ENCODE data around the gene ATRNL1.

- TF ChIP-seq SUZ12 (IDR thresholded peaks at IDR 0.05), result no peak
- TF ChIP-seq SP1 (IDR thresholded peaks at IDR 0.05), result no peak
- no peak for TF ChIP-seq L3MBTL2 (conservative IDR thresholded peaks at IDR 0.05)
- TF ChIP-seq ZNF384 (IDR thresholded peaks at IDR 0.05), result no peak
- TF ChIP-seq HDGF (IDR thresholded peaks at IDR 0.05; ENCODE audit: borderline replicate concordance), result no peak
- TF ChIP-seq FOXK2 (IDR thresholded peaks at IDR 0.05), result no peak
- TF ChIP-seq TARDBP (IDR thresholded peaks at IDR 0.05), result no peak
- no peak for TF ChIP-seq NFRKB (IDR thresholded peaks at IDR 0.05)
- TF ChIP-seq LEF1 (IDR thresholded peaks at IDR 0.05; ENCODE audit: borderline replicate concordance), result no peak
- TF ChIP-seq FOXA1 (IDR thresholded peaks at IDR 0.05), result no peak
- no peak for TF ChIP-seq ELF4 (IDR thresholded peaks at IDR 0.05)
- TF ChIP-seq FOXM1 (IDR thresholded peaks at IDR 0.05; ENCODE audit: borderline replicate concordance), result no peak
These were observed 561.8 kb downstream of the ATRNL1 start for GRCh38 chr10:115654961-115655360.
